ENCODE data around the gene SREK1. TPM values are rescaled to one million over a fixed set of nuclear protein-coding genes. Genes with fewer than 3 reads are reported as not detected.

SREK1 gene
- total and polyA plus RNA-seq, 9 of the 15 experiments (the other 6 are each of a cell fraction or from before 2014, with no cell fraction given): 40.8 to 128 (median 81.9) TPM

GRCh38 chr5:66144834-66145390, 812 bp downstream of the SREK1 start (continued):
- peak; percentile 53; the same call in 1 of the 2 replicates for TF ChIP-seq MGA (IDR thresholded peaks at IDR 0.05)
- TF ChIP-seq SP1 (CRISPR knock-in tag; IDR thresholded peaks at IDR 0.05): peak; percentile 53; the same call in 1 of the 2 replicates
- TF ChIP-seq ZNF766 (CRISPR knock-in tag; conservative IDR thresholded peaks at IDR 0.05): 0 out of 2 replicates have a peak, but pooled peaks have one; percentile 18
- peak; percentile 12 for TF ChIP-seq KDM5B (IDR thresholded peaks at IDR 0.05; ENCODE audit: insufficient replicate concordance, low read depth, low read length)
- 0 out of 2 replicates have a peak, but pooled peaks have one; percentile 28 for TF ChIP-seq CBFB (CRISPR knock-in tag; IDR thresholded peaks at IDR 0.05)
- peak; percentile 21; the same call in 1 of the 2 replicates for TF ChIP-seq ZBTB7A (IDR thresholded peaks at IDR 0.05; ENCODE audit: borderline replicate concordance, control insufficient read depth, low read depth, low read length)
- TF ChIP-seq HEY1 (CRISPR knock-in tag; IDR thresholded peaks at IDR 0.05; ENCODE audit: borderline replicate concordance): 0 out of 2 replicates have a peak, but pooled peaks have one; percentile 29
- peak; percentile 26 for TF ChIP-seq TAF1 (IDR thresholded peaks at IDR 0.05; ENCODE audit: control insufficient read depth, extremely low read depth, insufficient read depth, low read length, severe bottlenecking)
- TF ChIP-seq IRF1 (CRISPR knock-in tag; IDR thresholded peaks at IDR 0.05; ENCODE audit: borderline replicate concordance): peak; percentile 2; the same call in 1 of the 2 replicates
- 0 out of 2 replicates have a peak, but pooled peaks have one; percentile 13 for TF ChIP-seq SIN3B (IDR thresholded peaks at IDR 0.05; ENCODE audit: low read depth)
- TF ChIP-seq ID3 (CRISPR knock-in tag; IDR thresholded peaks at IDR 0.05): no peak
- peak; percentile 20; the same call in 1 of the 2 replicates for TF ChIP-seq ID3 (tag; IDR thresholded peaks at IDR 0.05)
- TF ChIP-seq RBBP5 (IDR thresholded peaks at IDR 0.05; ENCODE audit: borderline replicate concordance, insufficient read depth, low read length, poor library complexity, severe bottlenecking): peak; percentile 61
- no peak for TF ChIP-seq ARID1B (IDR thresholded peaks at IDR 0.05)
